GM11168 (cell line): ENCODE data around the gene GPR37L1.
"Not testable (repeated sequence)": the region's sequence is repeated elsewhere in the genome, so short reads cannot be mapped to it uniquely, and the experiment has no call there.

Experiments used
- in situ Hi-C: fragments of 300-500 bp; cut with MboI; formaldehyde crosslinking; loops from one replicate; pipeline ENCODE4 v1.12.0; 2022; ENCODE audit warnings: low sequenced_read_pairs; ENCODE audit not compliant: unreplicated experiment

GPR37L1 gene

DNA sequence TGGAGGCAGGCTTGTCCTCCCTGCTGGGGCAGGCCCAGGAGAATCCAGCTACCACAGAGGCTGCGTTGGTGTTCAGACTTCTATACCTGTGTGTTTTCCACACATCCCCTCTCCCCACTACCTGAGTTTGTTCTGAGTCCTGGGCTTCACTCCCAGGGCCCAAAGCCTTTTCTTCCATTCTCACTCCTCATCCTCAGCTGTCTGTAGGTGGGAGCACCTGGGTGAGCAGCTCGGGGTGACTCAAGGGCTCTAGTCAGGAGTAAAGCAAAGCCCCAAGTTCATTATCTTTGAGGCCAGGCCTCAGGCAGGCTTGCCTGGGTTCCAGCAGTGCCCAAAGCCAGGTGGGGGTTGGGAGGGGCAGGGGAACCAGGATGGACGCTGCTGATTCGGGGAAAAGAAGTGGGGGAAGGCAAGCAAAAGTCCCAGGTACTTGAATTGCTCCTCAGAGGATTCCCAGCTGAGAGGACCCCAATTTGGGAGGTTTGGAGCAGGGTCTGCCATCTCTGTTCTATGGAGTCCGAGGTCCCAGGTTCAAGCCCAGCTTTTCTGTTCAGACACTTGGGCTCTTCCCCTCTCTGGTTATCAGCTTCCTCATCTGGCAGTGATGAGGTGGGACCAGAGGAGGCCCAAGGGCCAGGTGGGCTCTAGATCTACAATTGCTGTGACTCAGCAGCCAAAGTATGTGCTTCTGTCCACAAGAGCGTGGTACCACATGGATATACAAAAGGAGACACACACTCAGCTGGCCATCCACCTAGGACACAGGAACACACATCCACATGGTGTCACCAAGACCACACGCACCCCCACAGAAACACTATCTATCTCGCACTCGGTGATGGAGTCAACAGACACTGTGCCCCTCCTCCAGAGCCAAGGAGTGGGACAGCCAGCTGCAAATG lies 43.5 kb downstream of the GPR37L1 start:
- in situ Hi-C loops, result no loop called here

- in situ Hi-C loops, result not testable (repeated sequence)
Measured at GRCh38 chr1:202167054-202167453, 44.3 kb downstream of the GPR37L1 start.

DNA sequence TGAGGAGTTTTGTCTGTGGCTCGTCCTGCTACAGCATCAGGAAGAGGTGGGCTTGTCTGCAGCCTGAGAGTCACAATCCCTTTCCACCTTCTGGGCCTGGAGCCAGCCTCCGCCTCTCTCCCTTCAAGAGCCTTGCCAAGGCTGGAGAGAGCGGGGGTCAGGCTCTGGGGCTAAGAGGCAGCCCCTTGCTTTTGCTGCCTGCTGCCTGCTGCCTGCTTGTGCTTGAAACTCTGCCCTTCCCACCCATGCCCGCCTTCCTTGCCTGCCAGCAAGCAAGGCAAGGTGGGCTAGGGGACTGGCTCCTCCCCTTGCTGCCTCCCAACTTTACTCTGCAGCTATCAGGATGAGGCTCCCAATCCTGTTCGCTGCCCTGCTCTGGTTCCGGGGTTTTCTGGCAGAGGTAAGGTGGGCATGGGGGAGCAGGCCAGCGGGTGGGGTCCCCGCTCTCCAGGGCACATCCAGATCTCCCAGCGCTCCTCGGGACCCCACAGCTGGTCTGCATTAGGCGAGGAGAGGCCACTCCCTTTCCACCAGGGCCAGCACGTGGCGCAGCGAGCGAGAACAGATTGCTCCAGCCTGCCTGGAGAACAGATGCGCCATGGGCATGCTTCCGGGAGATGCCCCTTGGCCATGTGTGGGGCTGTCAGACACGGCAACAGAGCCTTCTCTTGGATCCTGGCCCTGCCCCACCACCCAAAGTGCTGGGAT lies 45.1 kb downstream of the GPR37L1 start:
- in situ Hi-C loops, result no loop called here

- in situ Hi-C loops, result no loop called here
Measured at GRCh38 chr1:202168861-202169260, 46.1 kb downstream of the GPR37L1 start.

GRCh38 chr1:202170726-202171125 lies 48.0 kb downstream of the GPR37L1 start:
- in situ Hi-C loops, result no loop called here

DNA sequence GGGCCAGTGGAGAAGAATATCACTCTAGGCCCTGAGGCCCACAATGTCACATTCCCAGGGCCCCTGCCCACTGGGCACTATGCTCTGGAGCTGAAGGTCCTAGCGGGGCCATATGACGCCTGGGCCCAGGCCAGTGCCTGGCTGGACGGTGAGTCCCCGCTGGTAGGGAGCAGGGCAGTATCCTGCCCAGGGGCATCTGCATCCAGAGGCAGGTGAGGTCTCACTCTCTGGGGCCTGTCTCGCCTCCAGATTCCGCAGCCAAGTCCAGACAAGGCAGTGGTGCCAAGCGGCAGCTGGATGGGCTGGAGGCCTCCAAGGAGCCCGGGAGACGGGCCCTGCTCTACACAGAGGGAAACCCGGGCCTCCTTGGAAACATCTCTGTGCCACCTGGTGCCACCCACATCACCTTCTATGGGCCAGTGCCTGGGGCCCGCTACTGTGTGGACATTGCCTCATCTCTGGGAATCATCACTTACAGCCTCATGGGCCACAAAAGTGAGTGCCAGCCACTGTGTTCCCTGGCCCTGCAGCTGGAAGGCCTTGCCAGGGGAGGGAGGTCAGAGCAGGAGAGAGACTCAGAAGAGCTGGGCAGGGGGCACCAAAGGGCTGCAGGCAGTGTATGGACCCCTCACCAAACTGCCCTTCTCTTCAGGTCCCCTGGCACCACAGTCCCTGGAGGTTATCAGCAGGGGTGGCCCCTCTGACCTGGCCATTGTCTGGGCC lies 48.7 kb downstream of the GPR37L1 start:
- in situ Hi-C loops, result no loop called here

DNA sequence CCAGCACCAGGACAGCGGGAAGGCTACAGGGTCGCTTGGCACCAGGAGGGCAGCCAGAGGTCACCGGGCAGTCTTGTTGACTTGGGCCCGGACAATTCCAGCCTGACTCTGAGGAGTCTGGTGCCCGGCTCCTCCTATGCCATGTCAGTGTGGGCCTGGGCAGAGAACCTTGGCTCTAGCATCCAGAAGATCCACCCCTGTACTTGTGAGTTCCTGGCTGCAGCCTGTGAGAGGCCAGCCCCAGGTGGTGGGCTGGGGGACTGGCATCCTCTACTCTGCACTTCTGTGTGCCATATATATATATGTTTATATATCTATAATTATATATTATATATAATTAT lies 49.3 kb downstream of the GPR37L1 start:
- in situ Hi-C loops, result no loop called here

DNA sequence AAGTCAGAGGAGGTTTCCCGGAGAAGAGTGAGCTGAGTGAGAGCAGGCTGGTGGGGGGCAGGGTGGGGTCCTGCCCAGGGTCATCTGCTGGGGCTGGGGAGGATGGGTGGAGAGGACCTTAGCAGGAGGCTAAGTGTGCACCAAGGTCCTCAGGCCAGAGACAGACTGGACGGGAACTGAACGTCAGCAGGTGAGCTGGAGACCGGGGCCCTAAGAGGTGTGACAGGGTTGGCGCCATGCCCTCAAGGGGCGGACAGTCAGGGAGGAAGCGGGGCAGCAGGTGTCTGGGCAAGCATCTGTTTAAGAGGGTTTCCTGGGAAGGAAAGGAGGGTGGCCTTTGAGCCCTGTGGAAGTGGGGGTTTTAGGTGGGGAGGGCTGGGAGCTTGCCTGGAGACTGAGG lies 51.3 kb downstream of the GPR37L1 start:
- in situ Hi-C loops, result no loop called here

DNA sequence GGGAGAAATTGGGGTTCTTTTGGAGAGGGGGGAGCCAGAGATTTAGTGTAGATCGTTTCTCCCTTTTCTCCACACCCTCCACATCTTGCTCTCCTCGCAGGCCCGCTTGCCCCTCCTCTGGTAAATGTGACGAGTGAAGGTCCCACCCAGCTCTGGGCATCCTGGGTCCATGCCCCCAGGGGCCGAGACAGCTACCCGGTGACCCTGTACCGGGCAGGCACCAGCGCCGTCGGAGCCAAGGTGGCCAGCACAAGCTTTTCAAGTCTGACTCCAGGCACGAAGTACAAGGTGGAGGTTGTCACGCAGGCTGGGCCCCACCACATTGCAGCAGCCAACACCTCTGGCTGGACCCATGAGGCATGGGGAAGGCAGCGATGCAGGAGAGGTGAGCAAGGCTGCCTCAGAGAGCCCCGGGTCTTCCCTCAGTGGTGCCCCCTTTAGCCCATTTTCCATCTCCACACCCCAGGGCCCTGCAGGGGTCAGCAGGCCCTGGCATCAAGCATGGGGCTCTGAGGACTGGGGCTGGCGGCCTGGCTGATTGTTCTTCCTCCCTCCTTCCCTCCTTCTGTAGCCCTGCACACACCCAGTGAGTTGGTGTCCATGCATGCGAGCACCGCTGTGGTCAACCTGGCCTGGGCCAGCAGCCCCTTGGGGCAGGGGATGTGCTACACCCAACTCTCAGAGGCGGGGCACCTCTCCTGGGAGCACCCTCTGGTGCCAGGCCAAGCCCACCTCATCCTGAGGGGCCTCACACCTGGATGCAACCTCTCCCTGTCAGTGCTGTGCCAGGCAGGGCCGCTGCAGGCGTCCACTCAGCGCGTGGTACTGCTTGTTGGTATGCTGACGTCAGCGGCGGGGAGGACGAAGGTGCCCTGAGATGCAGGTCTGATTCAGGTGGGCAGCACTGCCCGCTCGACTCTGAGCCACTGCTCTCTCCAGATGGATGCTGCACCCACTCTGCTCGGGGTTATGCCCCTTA lies 54.5 kb downstream of the GPR37L1 start:
- in situ Hi-C loops, result loop anchor here (25.0 kb wide), 1 partner anchor 510 kb away; no protein-coding TSS in a partner anchor

GRCh38 chr1:202179828-202180750 lies 57.4 kb downstream of the GPR37L1 start:
- in situ Hi-C loops, result loop anchor here (25.0 kb wide), 1 partner anchor 507 kb away; no protein-coding TSS in a partner anchor

GRCh38 chr1:202180751-202181139 lies 58.0 kb downstream of the GPR37L1 start:
- in situ Hi-C loops, result loop anchor here (25.0 kb wide), 1 partner anchor 507 kb away; no protein-coding TSS in a partner anchor

DNA sequence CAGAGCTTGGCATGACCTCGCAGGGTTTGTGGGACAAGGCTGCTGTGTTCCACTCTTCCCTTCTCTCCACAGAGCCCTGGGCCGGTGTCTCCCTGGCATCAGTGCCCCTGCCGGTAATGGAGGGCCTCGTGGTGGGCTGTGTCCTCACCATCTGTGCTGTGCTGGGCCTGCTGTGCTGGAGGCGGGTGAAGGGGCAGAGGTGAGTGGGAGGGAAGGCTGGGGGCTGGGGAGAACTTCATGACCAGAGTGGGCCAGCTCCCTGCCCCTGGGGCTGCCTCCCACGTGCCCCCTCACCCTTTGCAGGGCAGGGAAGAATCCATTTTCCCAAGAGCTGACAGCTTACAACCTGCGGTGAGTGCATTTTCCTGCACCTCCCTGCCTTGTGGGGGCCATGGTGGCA lies 58.9 kb downstream of the GPR37L1 start:
- in situ Hi-C loops, result loop anchor here (25.0 kb wide), 1 partner anchor 506 kb away; no protein-coding TSS in a partner anchor

GRCh38 chr1:202182040-202182877 lies 59.5 kb downstream of the GPR37L1 start:
- in situ Hi-C loops, result loop anchor here (25.0 kb wide), 1 partner anchor 505 kb away; no protein-coding TSS in a partner anchor
